ENCODE results near the gene PRDX3. TPM values are rescaled to one million over a fixed set of nuclear protein-coding genes. Genes with fewer than 3 reads are reported as not detected.

The PRDX3 gene
- polyA plus RNA-seq, 2 of the 4 experiments (the other 2 are of a cell fraction), result 432 to 673 TPM

GRCh38 chr10:119129721-119130120 is 48.9 kb downstream of the PRDX3 start:
- Histone ChIP-seq H3K4me2 (no peak overlapping the region), H3K9me3 (no peaks in the 10 kb centered on the region), H3K4me3 (no peak overlapping the region), H3K27ac (no peak overlapping the region), H3K4me1 (peaks cover 12% of the 10 kb centered on the region)
- TF ChIP-seq ATOH8 (CRISPR knock-in tag; IDR thresholded peaks at IDR 0.05; ENCODE audit: low read depth), result no peak
- TF ChIP-seq ELK1 (IDR thresholded peaks at IDR 0.05; ENCODE audit: low read depth, low read length), result no peak
- no peak for TF ChIP-seq CBX8 (IDR thresholded peaks at IDR 0.05)
- ChIA-PET POLR2A (no interaction called here), CTCF (no interaction called here)
- DNase-seq (ENCODE audit: low read depth in 1 of 2, low spot score in 1 of 2), result no peak
- FAIRE-seq, result no peak
- 92% methylated on average over 4 of the region's 4 CpGs for WGBS (ENCODE audit: missing lambda C conversion rate)
- ATAC-seq, result no peak

DNA sequence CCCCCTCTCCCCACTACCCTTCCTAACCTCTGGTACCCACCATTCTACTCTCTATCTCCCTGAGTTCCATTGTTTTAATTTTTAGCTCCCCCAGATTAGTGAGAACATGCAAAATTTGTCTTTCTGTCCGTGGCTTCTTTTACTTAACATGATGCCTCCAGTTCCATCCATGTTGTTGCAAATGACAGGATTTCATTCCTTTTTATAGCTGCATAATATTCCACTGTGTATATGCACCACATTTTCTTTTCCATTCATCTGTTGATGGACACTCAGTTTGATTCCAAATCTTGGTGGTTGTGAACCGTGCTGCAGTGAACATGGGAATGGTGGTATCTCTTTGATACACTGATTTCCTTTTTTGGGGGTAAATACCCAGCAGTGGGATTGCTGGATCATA is 52.7 kb downstream of the PRDX3 start:
- Histone ChIP-seq H3K4me2 (no peak overlapping the region), H3K27ac (no peak overlapping the region), H3K9me3 (no peaks in the 10 kb centered on the region), H3K4me1 (peaks cover 1% of the 10 kb centered on the region; the same call in 2 of the 3 replicates), H3K4me3 (no peak overlapping the region)
- TF ChIP-seq USF2 (IDR thresholded peaks at IDR 0.05), result no peak
- no peak for TF ChIP-seq PBX3 (IDR thresholded peaks at IDR 0.05)
- ChIA-PET CTCF (interaction anchor here (0.7 kb wide), 1 partner anchor 11 kb away, joined by 3 read pairs; no protein-coding TSS in a partner anchor), POLR2A (no interaction called here)
- no peak for ATAC-seq
- no peak for FAIRE-seq
- 88% methylated on average over 2 of the region's 2 CpGs for WGBS (ENCODE audit: missing lambda C conversion rate)
- DNase-seq (ENCODE audit: low read depth in 1 of 2, low spot score in 1 of 2), result no peak

DNA sequence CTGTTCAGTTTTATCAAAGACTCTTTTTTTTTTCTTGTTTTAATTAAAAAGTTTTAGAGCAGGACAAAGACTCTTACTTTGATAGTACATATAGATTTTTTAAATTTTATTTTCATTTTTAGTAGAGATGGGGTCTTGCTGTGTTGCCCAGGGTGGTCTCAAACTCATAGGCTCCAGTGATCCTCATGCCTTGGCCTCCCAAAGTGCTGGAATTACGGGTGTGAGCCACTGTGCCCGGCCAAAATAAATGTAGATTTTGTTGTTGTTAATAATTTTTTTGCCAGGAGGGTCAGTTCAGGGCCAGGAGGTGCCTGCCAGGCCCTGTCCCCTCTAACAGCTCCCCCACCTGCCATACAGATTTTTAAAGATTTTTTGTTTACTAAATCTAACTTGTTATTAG is 57.7 kb downstream of the PRDX3 start:
- TF ChIP-seq KDM1A (IDR thresholded peaks at IDR 0.05; ENCODE audit: low read depth) (no peak), HOXB5 (CRISPR knock-in tag; IDR thresholded peaks at IDR 0.05) (no peak), EP300 (IDR thresholded peaks at IDR 0.05) (no peak), JUN (IDR thresholded peaks at IDR 0.05) (no peak), EHF (CRISPR knock-in tag; IDR thresholded peaks at IDR 0.05) (no peak), MAZ (IDR thresholded peaks at IDR 0.05; ENCODE audit: borderline replicate concordance, low read depth, low read length) (no peak), BCL3 (IDR thresholded peaks at IDR 0.05) (no peak), KDM5A (IDR thresholded peaks at IDR 0.05) (no peak), POLR2A (IDR thresholded peaks at IDR 0.05; ENCODE audit: low read length) (no peak), GATA3 (IDR thresholded peaks at IDR 0.05; ENCODE audit: borderline replicate concordance) (no peak), USF2 (IDR thresholded peaks at IDR 0.05) (no peak), TP53 (CRISPR knock-in tag; IDR thresholded peaks at IDR 0.05) (no peak), RFX5 (IDR thresholded peaks at IDR 0.05) (no peak), POLR2AphosphoS2 (conservative IDR thresholded peaks at IDR 0.05; ENCODE audit: low read length) (no peak), CHD4 (IDR thresholded peaks at IDR 0.05; ENCODE audit: borderline replicate concordance) (no peak), CBX2 (IDR thresholded peaks at IDR 0.05; ENCODE audit: borderline replicate concordance, low read depth) (no peak)
- TF ChIP-seq, protein P1, sequence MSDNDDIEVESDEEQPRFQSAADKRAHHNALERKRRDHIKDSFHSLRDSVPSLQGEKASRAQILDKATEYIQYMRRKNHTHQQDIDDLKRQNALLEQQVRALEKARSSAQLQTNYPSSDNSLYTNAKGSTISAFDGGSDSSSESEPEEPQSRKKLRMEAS (IDR thresholded peaks at IDR 0.05), result no peak
- H3K4me1 ChIP-seq, result peaks cover 21% of the 10 kb centered on the region
- H3K27ac ChIP-seq, result peak overlapping the region; percentile 27 to 63; a peak in 5 of 6 replicates
- no peak for DNase-seq (ENCODE audit: low read depth in 1 of 2, low spot score in 1 of 2)
- peak overlapping the region; percentile 35; the same call in 2 of the 3 replicates for H3K4me2 ChIP-seq
- no peak for FAIRE-seq
- no peak for ATAC-seq
- CTCF ChIA-PET, result no interaction called here
- POLR2A ChIA-PET, result no interaction called here
- H3K9me3 ChIP-seq, result no peaks in the 10 kb centered on the region
- H3K4me3 ChIP-seq, result no peak overlapping the region
- WGBS (ENCODE audit: missing lambda C conversion rate), result 83% methylated on average over 2 of the region's 2 CpGs

Data from A549 (cell line).